Uterus (tissue), 4 donors: Measurements from ENCODE around the gene SCAP. TPM values are rescaled to one million over a fixed set of nuclear protein-coding genes. Genes with fewer than 3 reads are reported as not detected.
"Not testable (repeated sequence)": the region's sequence is repeated elsewhere in the genome, so short reads cannot be mapped to it uniquely, and the experiment has no call there.

Experiments
- DNase-seq, 2 donors: peaks; one replicate each; pipeline ENCODE4 v3.0.0-alpha.2; 2019 to 2020
- H3K27ac ChIP-seq, 2 donors: fragments of 200-600 bp; sonication (generic); 1 replicate in 1 of 2; 2 replicates in 1 of 2; pipeline ENCODE4 v1.5.1; 2016 to 2018
- H3K27me3 ChIP-seq, 2 donors: fragments of 200-600 bp; sonication (generic); one replicate each; pipeline ENCODE4 v1.5.1; 2018 to 2019; ENCODE audit warnings: control low read depth in 1 of 2
- H3K36me3 ChIP-seq, 2 donors: fragments of 200-600 bp; sonication (generic); one replicate each; pipeline ENCODE4 v1.5.1; 2019; ENCODE audit warnings: control low read depth in 1 of 2
- H3K4me1 ChIP-seq, 2 donors: fragments of 200-600 bp; sonication (generic); one replicate each; pipeline ENCODE4 v1.5.1; 2018 to 2019; ENCODE audit warnings: control low read depth in 1 of 2
- H3K4me3 ChIP-seq, 2 donors: fragments of 200-600 bp; sonication (generic); 1 replicate in 1 of 2; 2 replicates in 1 of 2; pipeline ENCODE4 v1.5.1; 2018 to 2019; ENCODE audit warnings: mild to moderate bottlenecking in 1 of 2
- H3K9me3 ChIP-seq, 2 donors: fragments of 200-600 bp; sonication (generic); one replicate each; pipeline ENCODE4 v1.5.1; 2019; ENCODE audit warnings: control low read depth in 1 of 2
- POLR2A ChIP-seq, 2 donors: fragments of 450-650 bp; IDR thresholded peaks; one replicate each; pipeline ENCODE4 v1.6.1; 2016; ENCODE audit warnings: antibody characterized with exemption in 2 of 2, mild to moderate bottlenecking in 1 of 2, moderate library complexity in 1 of 2
- intact Hi-C: fragments of 100-400 bp; cut with DNase I; formaldehyde crosslinking; loops from one replicate; pipeline ENCODE4 v1.15.1; 2023; ENCODE audit warnings: low total_unique reads
- total RNA-seq, 4 donors: library from RNA; depleted of rRNA in 3 of 4; stranded (reverse); fragments of >200 nt in 3 of 4; gene quantifications; one replicate each; pipeline versions ENCODE4 v1.1.0 to v1.2.4, GENCODE V29; 2014 to 2023
- TF ChIP-seq, protein P1 (sequence below), 4 experiments: fragments of 200-600 bp in 2 of 4; fragments of 450-650 bp in 2 of 4; sonication (generic) in 2 of 4; IDR thresholded peaks; one replicate each; pipeline ENCODE4 v1.5.1; 2016 to 2019; ENCODE audit warnings: antibody characterized with exemption in 4 of 4, mild to moderate bottlenecking in 2 of 4, moderate library complexity in 1 of 4
- donor health status: DM: yes; HTN: yes; CAD: no.

Gene SCAP
- total RNA-seq, 4 donors from 2014 or later = 28.7 to 93.0 (median 48.3) TPM

DNA sequence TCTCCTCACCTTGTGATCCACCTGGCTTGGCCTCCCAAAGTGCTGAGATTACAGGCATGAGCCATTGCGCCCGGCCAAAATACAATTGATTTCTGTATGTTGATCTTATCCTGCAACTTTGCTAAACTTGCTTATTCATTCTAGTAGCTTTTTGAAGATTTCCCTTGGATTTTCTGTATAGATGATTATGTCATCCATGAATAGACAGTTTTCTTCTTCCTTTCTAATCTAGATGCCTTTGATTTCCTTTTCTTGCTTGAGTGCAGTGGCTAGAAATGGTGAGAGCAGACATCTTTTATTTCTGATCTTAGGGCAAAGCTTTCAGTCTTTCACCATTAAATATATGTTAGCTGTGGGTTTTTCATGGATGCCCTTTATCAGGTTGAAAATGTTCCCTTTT, 42.2 kb upstream of the SCAP start:
- no peaks in the 10 kb centered on the region for H3K27me3 ChIP-seq
- intact Hi-C loops = no loop called here
- H3K4me1 ChIP-seq = no peaks in the 10 kb centered on the region

DNA sequence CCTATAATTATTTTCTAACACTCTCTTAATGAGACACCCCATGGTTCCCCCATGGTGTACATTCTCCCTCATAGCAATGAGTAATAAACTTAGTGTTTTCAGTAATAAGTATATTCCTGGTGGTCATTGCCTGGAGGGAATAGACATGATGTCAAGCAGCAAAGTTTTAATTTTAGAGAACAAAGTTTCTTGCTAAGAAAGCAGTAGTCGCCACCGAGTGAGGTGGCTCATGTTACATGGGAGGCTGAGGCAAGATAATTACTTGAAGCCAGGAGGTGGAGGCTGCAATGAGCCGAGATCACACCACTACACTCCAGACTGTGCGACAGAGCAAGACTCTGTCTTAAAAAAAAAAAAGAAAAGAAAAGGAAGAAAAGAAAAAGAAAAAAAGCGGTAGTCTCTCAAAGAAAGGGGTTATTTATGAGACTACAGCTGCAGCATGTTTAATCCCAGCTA, 40.2 kb upstream of the SCAP start:
- Histone ChIP-seq H3K36me3 (no peaks in the 10 kb centered on the region), H3K27ac (no peak overlapping the region), H3K4me1 (no peaks in the 10 kb centered on the region), H3K4me3 (no peak overlapping the region), H3K9me3 (no peaks in the 10 kb centered on the region), H3K27me3 (no peaks in the 10 kb centered on the region)
- intact Hi-C loops = no loop called here
- DNase-seq = no peak
- TF ChIP-seq POLR2A (IDR thresholded peaks at IDR 0.05) = no peak
- TF ChIP-seq, protein P1, sequence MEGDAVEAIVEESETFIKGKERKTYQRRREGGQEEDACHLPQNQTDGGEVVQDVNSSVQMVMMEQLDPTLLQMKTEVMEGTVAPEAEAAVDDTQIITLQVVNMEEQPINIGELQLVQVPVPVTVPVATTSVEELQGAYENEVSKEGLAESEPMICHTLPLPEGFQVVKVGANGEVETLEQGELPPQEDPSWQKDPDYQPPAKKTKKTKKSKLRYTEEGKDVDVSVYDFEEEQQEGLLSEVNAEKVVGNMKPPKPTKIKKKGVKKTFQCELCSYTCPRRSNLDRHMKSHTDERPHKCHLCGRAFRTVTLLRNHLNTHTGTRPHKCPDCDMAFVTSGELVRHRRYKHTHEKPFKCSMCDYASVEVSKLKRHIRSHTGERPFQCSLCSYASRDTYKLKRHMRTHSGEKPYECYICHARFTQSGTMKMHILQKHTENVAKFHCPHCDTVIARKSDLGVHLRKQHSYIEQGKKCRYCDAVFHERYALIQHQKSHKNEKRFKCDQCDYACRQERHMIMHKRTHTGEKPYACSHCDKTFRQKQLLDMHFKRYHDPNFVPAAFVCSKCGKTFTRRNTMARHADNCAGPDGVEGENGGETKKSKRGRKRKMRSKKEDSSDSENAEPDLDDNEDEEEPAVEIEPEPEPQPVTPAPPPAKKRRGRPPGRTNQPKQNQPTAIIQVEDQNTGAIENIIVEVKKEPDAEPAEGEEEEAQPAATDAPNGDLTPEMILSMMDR (IDR thresholded peaks at IDR 0.05) = no peak

More for the DNA sequence above, 42.2 kb upstream of the SCAP start:
- no peak for TF ChIP-seq POLR2A (IDR thresholded peaks at IDR 0.05)
- TF ChIP-seq, protein P1 (IDR thresholded peaks at IDR 0.05) = no peak
- Histone ChIP-seq H3K27ac (no peak overlapping the region), H3K9me3 (no peaks in the 10 kb centered on the region), H3K4me3 (no peak overlapping the region), H3K36me3 (no peaks in the 10 kb centered on the region)
- no peak for DNase-seq

DNA sequence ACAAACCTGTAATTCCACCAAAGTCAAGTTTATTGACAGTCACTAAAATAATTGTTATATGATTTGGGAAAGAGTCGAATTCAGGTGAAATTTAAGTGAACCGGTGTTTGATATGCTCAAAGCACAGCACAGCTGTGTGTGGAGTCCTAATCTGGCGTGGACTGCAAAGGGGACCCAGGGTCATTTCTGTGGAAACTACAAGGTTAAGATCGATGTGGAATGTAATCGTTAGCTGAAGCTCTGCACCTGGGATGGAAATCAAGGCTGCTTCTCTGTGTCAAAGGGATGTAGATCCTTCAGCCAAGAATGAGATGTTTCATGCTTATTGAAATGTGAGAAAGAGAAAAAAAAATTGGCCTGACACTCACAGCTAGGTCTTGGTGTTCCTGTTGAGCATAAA, 39.4 kb upstream of the SCAP start:
- Histone ChIP-seq H3K36me3 (no peaks in the 10 kb centered on the region), H3K4me1 (no peaks in the 10 kb centered on the region), H3K27ac (no peak overlapping the region), H3K4me3 (no peak overlapping the region), H3K9me3 (no peaks in the 10 kb centered on the region), H3K27me3 (no peaks in the 10 kb centered on the region)
- intact Hi-C loops = no loop called here
- no peak for DNase-seq
- TF ChIP-seq, protein P1 (IDR thresholded peaks at IDR 0.05) = no peak
- TF ChIP-seq POLR2A (IDR thresholded peaks at IDR 0.05) = no peak

DNA sequence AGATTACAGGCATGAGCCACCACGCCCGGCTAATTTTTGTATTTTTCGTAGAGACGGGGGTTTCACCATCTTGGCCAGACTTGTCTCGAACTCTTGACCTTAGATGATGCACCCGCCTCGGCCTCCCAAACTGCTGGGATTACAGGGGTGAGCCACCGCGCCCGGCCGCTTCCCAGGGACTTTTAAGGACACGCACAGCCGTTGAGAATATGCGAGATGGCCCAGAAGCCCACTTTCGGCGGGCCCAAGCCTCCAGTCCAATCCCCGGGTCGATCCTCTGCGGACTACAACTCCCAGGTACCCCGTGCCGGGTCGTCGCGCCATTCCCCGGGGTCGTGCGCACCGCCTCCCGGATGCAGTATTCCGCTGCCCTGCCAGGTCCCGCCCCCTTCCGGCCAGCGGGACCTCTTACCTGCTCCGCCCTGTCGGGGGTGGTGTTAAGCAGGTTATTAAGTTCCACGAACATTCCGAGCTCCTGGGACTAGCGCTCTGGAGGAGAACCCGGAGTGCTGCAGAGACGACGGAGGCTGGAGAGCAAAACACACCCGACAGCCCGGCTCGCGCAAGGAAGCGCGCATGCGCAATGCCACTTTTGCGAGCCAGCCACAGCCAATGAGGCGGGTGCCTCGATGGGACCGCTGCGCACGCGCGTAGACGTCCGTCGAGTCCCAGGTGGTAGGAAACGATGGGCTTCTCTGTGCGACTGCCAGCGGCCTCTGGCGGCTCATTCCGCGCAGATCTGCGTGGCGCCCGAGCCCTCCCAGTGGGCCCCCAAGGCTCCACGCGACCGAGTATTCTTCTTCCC, 37.6 kb upstream of the SCAP start, which contains the start of gene ELP6:
Gene ELP6 (minus strand): TSS at position 588 of the 805 bp plus-strand sequence. CDS start 122 bp downstream, at position 466.
- Histone ChIP-seq H3K36me3 (no peaks in the 10 kb centered on the region), H3K4me1 (no peaks in the 10 kb centered on the region), H3K4me3 (peak within 1 kb of the TSS; percentile 69 to 77), H3K27me3 (no peaks in the 10 kb centered on the region), H3K27ac (peak within 1 kb of the TSS; percentile 94 to 96), H3K9me3 (no peaks in the 10 kb centered on the region)
- TF ChIP-seq, protein P1 (IDR thresholded peaks at IDR 0.05) = peak in 3 of 4 experiments; percentile 20 to 46 (median 22)
- TF ChIP-seq POLR2A (IDR thresholded peaks at IDR 0.05) = peak; percentile 31 to 69
- DNase-seq = peak; percentile 96 to 97
- intact Hi-C loops = no loop called here

DNA sequence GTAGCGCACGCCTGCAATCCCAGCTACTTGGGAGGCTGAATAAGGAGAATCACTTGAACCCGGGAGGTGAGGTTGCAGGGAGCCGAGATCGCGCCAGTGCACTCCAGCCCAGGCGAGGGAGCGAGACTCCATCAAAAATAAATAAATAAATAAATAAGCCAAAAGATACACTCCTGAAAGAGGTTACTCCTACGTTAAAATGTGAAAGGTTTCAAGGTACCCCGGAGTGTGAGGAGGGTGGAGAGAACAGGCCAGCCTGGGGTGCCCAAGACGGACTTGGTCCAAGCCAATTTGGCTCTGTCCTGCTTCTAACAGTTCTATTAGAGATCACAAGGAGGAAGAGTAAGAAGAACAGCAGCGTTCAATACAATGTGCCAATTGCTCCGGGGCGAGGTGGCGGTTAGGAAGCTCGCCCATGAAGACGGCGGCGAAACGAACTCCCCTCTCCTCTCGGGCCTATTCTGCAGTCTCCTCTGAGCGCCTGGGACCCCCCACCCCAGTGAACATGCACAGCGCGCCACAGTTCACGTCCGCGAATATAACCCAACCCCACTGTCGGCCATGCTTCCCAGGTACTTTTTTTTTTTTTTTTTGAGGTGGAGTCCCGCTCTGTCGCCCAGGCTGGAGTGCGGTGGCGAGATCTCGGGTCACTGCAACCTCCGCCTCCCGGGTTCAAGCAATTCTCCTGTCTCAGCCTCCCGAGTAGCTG, 36.8 kb upstream of the SCAP start:
- peak overlapping the region; percentile 94 to 96 for H3K27ac ChIP-seq
- H3K4me1 ChIP-seq = no peaks in the 10 kb centered on the region
- TF ChIP-seq, protein P1 (IDR thresholded peaks at IDR 0.05) = no peak
- no peak for TF ChIP-seq POLR2A (IDR thresholded peaks at IDR 0.05)
- H3K9me3 ChIP-seq = no peaks in the 10 kb centered on the region
- intact Hi-C loops = no loop called here
- H3K36me3 ChIP-seq = no peaks in the 10 kb centered on the region
- no peaks in the 10 kb centered on the region for H3K27me3 ChIP-seq
- H3K4me3 ChIP-seq = peak overlapping the region; percentile 69 to 77
- DNase-seq = peak; percentile 33 to 34

DNA sequence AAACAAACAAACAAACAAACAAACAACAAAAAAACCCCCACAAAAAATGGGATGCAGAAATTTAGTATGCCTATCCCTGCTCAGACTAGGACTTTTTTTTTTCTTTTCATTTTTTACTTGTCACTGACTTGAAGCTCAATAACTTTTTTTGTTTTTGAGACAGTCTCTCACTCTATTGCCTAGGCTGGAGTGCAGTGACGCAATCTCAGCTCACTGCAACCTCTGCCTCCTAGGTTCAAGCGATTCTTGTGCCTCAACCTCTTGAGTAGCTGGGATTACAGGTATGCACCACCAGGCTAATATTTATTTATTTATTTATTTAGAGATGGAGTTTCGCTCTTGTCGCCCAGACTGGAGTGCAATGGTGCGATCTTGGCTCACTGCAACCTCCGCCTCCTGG, 29.5 kb upstream of the SCAP start:
- H3K27ac ChIP-seq, H3K4me3 ChIP-seq, H3K4me1 ChIP-seq, H3K36me3 ChIP-seq, DNase-seq, intact Hi-C loops, H3K9me3 ChIP-seq, H3K27me3 ChIP-seq: not testable (repeated sequence)
